ENCODE data around the gene MRC1. TPM values are rescaled to one million over a fixed set of nuclear protein-coding genes. Genes with fewer than 3 reads are reported as not detected.

The MRC1 gene
- total RNA-seq, 1 donor from 2014 or later, result 31.0 TPM

Other genes with a start within 250 kb of the MRC1 start
- 17.0 TPM for gene HACD1, start 192.0 kb upstream of the MRC1 start, total RNA-seq
- 20.1 TPM for gene STAM, start 165.2 kb upstream of the MRC1 start, total RNA-seq
- 0.46 TPM for gene TMEM236, start 57.1 kb upstream of the MRC1 start, total RNA-seq
- not detected for gene SLC39A12, start 142.6 kb downstream of the MRC1 start, total RNA-seq